HG02678 (cell line): ENCODE results near the gene USP33.
"Not testable (repeated sequence)": the region's sequence is repeated elsewhere in the genome, so short reads cannot be mapped to it uniquely, and the experiment has no call there.

Source experiments
- ATAC-seq: cut with Tn5 transposase; IDR thresholded peaks from one replicate; pipeline ENCODE4 v1.9.1; 2021; ENCODE audit warnings: mild to moderate bottlenecking, moderate library complexity; ENCODE audit not compliant: unreplicated experiment

Gene USP33

GRCh38 chr1:77673716-77674355 is 85.8 kb downstream of the USP33 start:
- ATAC-seq, result no peak

GRCh38 chr1:77673030-77673429 is 86.6 kb downstream of the USP33 start:
- no peak for ATAC-seq

- ATAC-seq, result peak; percentile 42
These were observed 87.3 kb downstream of the USP33 start for GRCh38 chr1:77672374-77672773.

- no peak for ATAC-seq
These were observed 87.8 kb downstream of the USP33 start for GRCh38 chr1:77671836-77672235.

GRCh38 chr1:77670330-77670729 is 89.3 kb downstream of the USP33 start:
- ATAC-seq, result no peak

GRCh38 chr1:77668924-77669449 is 90.7 kb downstream of the USP33 start:
- ATAC-seq, result no peak

- ATAC-seq, result no peak
These were observed 94.6 kb downstream of the USP33 start for GRCh38 chr1:77664939-77665516.

GRCh38 chr1:77661696-77662095 is 98.0 kb downstream of the USP33 start:
- ATAC-seq, result no peak

- peak; percentile 64 for ATAC-seq
These were observed 99.6 kb downstream of the USP33 start for GRCh38 chr1:77659879-77660593.

GRCh38 chr1:77658271-77658670 is 101.4 kb downstream of the USP33 start:
- ATAC-seq, result no peak

- ATAC-seq, result no peak
These were observed 104.1 kb downstream of the USP33 start for GRCh38 chr1:77655431-77655974.

- no peak for ATAC-seq
These were observed 106.6 kb downstream of the USP33 start for GRCh38 chr1:77652970-77653516.

GRCh38 chr1:77652268-77652667 is 107.4 kb downstream of the USP33 start:
- no peak for ATAC-seq

- no peak for ATAC-seq
These were observed 110.5 kb downstream of the USP33 start for GRCh38 chr1:77649127-77649526.

- not testable (repeated sequence) for ATAC-seq
These were observed 113.4 kb downstream of the USP33 start for GRCh38 chr1:77646224-77646623.
